NB4 (cell line): ENCODE data around the gene RBMS1.

Source experiments
- POLR2A ChIP-seq: IDR thresholded peaks from 2 replicates; pipeline ENCODE4 v1.6.1; 2011; ENCODE audit warnings: mild to moderate bottlenecking; ENCODE audit not compliant: insufficient read length; ENCODE audit errors: extremely low read depth
- TF ChIP-seq, protein P1 (sequence below): IDR thresholded peaks from one replicate; pipeline ENCODE4 v1.5.1; 2012; ENCODE audit warnings: low read depth, low read length

DNA sequence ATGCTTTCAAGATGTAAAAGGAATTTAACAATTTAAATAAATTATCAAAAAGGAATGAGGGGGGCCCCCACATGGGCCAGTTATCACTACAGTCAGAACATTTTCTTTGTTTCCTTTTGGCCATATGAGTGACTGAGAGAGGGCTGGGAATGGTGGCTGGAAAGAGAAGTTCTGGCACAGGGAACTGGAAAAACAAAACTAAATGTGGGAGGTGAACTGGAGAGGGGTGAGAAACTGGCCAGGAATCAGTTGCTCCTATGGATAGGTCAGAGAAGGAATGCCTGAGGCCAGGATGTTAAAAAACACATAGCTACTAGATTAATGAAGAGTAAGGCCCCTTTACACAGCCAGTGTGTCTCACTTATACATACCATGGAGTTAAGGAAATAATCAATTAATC, 121.0 kb downstream of the RBMS1 start:
- no peak for TF ChIP-seq POLR2A
- TF ChIP-seq, protein P1, sequence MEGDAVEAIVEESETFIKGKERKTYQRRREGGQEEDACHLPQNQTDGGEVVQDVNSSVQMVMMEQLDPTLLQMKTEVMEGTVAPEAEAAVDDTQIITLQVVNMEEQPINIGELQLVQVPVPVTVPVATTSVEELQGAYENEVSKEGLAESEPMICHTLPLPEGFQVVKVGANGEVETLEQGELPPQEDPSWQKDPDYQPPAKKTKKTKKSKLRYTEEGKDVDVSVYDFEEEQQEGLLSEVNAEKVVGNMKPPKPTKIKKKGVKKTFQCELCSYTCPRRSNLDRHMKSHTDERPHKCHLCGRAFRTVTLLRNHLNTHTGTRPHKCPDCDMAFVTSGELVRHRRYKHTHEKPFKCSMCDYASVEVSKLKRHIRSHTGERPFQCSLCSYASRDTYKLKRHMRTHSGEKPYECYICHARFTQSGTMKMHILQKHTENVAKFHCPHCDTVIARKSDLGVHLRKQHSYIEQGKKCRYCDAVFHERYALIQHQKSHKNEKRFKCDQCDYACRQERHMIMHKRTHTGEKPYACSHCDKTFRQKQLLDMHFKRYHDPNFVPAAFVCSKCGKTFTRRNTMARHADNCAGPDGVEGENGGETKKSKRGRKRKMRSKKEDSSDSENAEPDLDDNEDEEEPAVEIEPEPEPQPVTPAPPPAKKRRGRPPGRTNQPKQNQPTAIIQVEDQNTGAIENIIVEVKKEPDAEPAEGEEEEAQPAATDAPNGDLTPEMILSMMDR = no peak
